GM23338 (cell line): Measurements from ENCODE around the gene UBA6.

Experiments used
- CREB1 ChIP-seq: fragments of 250-450 bp; sonication (Bioruptor Pico); IDR thresholded peaks from 2 replicates; pipeline ENCODE4 v1.5.0; 2020; ENCODE audit warnings: low read depth, mild to moderate bottlenecking, moderate library complexity
- EZH2 ChIP-seq: fragments of 200-600 bp; sonication (generic); IDR thresholded peaks from one replicate; pipeline ENCODE4 v1.8.0; 2017; ENCODE audit warnings: antibody characterized with exemption, mild to moderate bottlenecking, low read depth; ENCODE audit not compliant: unreplicated experiment
- POLR2AphosphoS5 ChIP-seq: IDR thresholded peaks from 2 replicates; pipeline ENCODE4 v1.6.1; 2016; ENCODE audit warnings: antibody characterized with exemption, low read depth
- ZNF114 ChIP-seq: fragments of 250-450 bp; sonication (Bioruptor Pico); IDR thresholded peaks from 2 replicates; pipeline ENCODE4 v1.5.0; 2020; ENCODE audit warnings: mild to moderate bottlenecking, moderate library complexity
- TF ChIP-seq, protein P1 (sequence below), 2 experiments: fragments of 200-600 bp in 1 of 2; sonication (generic) in 1 of 2; conservative IDR thresholded peaks; 2 replicates each; pipeline versions ENCODE4 v1.5.1 to v1.6.1; 2016 to 2017; ENCODE audit warnings: antibody characterized with exemption in 2 of 2, low read depth in 2 of 2, mild to moderate bottlenecking in 2 of 2, moderate library complexity in 1 of 2
- TF ChIP-seq, protein P2 (sequence below): IDR thresholded peaks from 2 replicates; pipeline ENCODE4 v1.6.1; 2016; ENCODE audit warnings: antibody characterized with exemption

DNA sequence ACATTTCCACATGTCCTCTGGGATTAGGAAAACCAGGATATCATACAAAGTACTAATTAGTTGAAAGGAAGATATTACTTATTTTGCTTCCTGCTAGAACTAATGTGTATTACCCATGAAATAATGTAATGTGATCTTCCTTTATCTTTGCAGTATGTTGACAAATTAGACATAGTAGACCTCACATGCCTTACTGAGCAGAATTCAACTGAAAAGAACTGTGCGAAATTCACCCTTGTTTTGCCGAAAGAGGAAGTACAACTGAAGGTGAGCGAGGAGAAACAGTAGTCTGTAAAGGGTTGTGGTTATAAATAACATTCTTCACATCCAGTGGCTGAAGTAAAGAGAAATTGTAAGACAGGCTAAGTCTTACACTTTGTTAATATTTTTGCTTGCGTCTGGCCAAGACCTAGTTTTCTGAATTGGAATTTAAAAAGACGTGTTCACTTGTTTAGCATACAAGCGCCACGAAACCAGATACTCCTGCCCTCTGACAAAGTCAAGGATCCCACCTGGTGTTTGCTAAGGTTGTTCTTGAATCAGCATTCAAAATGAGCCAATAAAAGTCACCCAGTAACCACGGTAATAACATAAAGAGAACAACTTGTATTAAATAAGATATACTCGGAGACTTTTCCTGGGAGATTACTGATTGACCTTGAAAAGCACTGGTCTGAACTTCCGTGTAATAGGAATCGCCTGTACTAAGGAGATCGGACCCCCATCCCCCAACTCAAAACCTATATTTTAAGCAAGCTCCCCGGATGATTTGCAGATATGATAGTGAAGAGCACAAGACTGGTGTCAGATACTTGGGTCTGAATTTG is 125.5 kb downstream of the UBA6 start:
- TF ChIP-seq, protein P1, sequence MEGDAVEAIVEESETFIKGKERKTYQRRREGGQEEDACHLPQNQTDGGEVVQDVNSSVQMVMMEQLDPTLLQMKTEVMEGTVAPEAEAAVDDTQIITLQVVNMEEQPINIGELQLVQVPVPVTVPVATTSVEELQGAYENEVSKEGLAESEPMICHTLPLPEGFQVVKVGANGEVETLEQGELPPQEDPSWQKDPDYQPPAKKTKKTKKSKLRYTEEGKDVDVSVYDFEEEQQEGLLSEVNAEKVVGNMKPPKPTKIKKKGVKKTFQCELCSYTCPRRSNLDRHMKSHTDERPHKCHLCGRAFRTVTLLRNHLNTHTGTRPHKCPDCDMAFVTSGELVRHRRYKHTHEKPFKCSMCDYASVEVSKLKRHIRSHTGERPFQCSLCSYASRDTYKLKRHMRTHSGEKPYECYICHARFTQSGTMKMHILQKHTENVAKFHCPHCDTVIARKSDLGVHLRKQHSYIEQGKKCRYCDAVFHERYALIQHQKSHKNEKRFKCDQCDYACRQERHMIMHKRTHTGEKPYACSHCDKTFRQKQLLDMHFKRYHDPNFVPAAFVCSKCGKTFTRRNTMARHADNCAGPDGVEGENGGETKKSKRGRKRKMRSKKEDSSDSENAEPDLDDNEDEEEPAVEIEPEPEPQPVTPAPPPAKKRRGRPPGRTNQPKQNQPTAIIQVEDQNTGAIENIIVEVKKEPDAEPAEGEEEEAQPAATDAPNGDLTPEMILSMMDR (conservative IDR thresholded peaks at IDR 0.05; ENCODE audit: low read depth in 2 of 2), result no peak
- TF ChIP-seq POLR2AphosphoS5 (no peak), EZH2 (no peak), ZNF114 (CRISPR knock-in tag) (no peak), CREB1 (no peak)
- TF ChIP-seq, protein P2, sequence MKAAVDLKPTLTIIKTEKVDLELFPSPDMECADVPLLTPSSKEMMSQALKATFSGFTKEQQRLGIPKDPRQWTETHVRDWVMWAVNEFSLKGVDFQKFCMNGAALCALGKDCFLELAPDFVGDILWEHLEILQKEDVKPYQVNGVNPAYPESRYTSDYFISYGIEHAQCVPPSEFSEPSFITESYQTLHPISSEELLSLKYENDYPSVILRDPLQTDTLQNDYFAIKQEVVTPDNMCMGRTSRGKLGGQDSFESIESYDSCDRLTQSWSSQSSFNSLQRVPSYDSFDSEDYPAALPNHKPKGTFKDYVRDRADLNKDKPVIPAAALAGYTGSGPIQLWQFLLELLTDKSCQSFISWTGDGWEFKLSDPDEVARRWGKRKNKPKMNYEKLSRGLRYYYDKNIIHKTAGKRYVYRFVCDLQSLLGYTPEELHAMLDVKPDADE, result no peak
